SU-DHL-6 (cell line): ENCODE measurements around the gene SLC4A5.

Experiments used
- H2AFZ ChIP-seq: fragments of 200-600 bp; sonication (generic); 2 replicates; pipeline ENCODE4 v1.6.1; 2014; ENCODE audit warnings: low read depth, mild to moderate bottlenecking, moderate library complexity, mixed read lengths, antibody characterized with exemption, low read length; ENCODE audit not compliant: severe bottlenecking
- H3F3A ChIP-seq: fragments of 200-600 bp; shearing (Covaris generic); 2 replicates; pipeline ENCODE4 v1.6.0; 2016; ENCODE audit warnings: antibody characterized with exemption, mild to moderate bottlenecking; ENCODE audit not compliant: insufficient read depth
- H3K27ac ChIP-seq: fragments of 200-600 bp; sonication (generic); 2 replicates; pipeline ENCODE4 v1.5.1; 2016; ENCODE audit warnings: low read depth, mild to moderate bottlenecking, low read length, moderate library complexity, mixed read lengths
- H3K27me3 ChIP-seq: fragments of 200-600 bp; sonication (generic), shearing (Covaris generic); 2 replicates; pipeline ENCODE4 v1.6.0; 2014; ENCODE audit warnings: mild to moderate bottlenecking, low read length
- H3K36me3 ChIP-seq: fragments of 200-600 bp; sonication (generic); 2 replicates; pipeline ENCODE4 v1.6.1; 2014; ENCODE audit warnings: mild to moderate bottlenecking, low read length, mixed read lengths
- H3K4me2 ChIP-seq: fragments of 300-600, 200-600 bp; shearing (Covaris generic), sonication (generic); 2 replicates; pipeline ENCODE4 v1.6.0; 2014; ENCODE audit warnings: low read length, low read depth, mild to moderate bottlenecking; ENCODE audit not compliant: poor library complexity, severe bottlenecking
- H3K4me3 ChIP-seq: fragments of 200-600 bp; sonication (generic); 2 replicates; pipeline ENCODE4 v1.5.1; 2014; ENCODE audit warnings: antibody characterized with exemption, low read length, mild to moderate bottlenecking, mixed read lengths; ENCODE audit not compliant: insufficient read depth, poor library complexity, severe bottlenecking
- H3K79me2 ChIP-seq: fragments of 200-600 bp; sonication (generic); 2 replicates; pipeline ENCODE4 v1.6.1; 2014; ENCODE audit warnings: mild to moderate bottlenecking, low read length, moderate library complexity; ENCODE audit not compliant: insufficient read depth
- H3K9ac ChIP-seq: fragments of 200-600 bp; sonication (generic); 2 replicates; pipeline ENCODE4 v1.7.0; 2014; ENCODE audit warnings: mild to moderate bottlenecking, low read length
- H3K9me2 ChIP-seq: fragments of 200-600 bp; sonication (generic); replicated peaks from 2 replicates; pipeline ENCODE4 v1.6.1; 2014; ENCODE audit warnings: low read length; ENCODE audit not compliant: insufficient read depth
- H3K9me3 ChIP-seq: fragments of 200-600 bp; sonication (generic); 2 replicates; pipeline ENCODE4 v1.6.1; 2014; ENCODE audit warnings: low read length, mixed read lengths; ENCODE audit not compliant: insufficient read depth
- H4K20me1 ChIP-seq: fragments of 200-600 bp; sonication (generic); 2 replicates; pipeline ENCODE4 v1.6.1; 2014; ENCODE audit warnings: low read depth, mild to moderate bottlenecking, antibody characterized with exemption, low read length, moderate library complexity, mixed read lengths
- EZH2phosphoT487 ChIP-seq: fragments of 200-600 bp; sonication (generic), shearing (Covaris generic); conservative IDR thresholded peaks from 2 replicates; pipeline ENCODE4 v1.6.1; 2018; ENCODE audit warnings: mild to moderate bottlenecking, antibody characterized with exemption, low read length, moderate library complexity, mixed read lengths
- TF ChIP-seq, protein P1 (sequence below): fragments of 200-600 bp; sonication (generic); IDR thresholded peaks from one replicate; pipeline ENCODE4 v1.5.1; 2017; ENCODE audit warnings: antibody characterized with exemption, mild to moderate bottlenecking, low read length, moderate library complexity; ENCODE audit not compliant: insufficient read depth, poor library complexity, severe bottlenecking

SLC4A5 gene

GRCh38 chr2:74304332-74305148 is 38.7 kb downstream of the SLC4A5 start:
- TF ChIP-seq, protein P1, sequence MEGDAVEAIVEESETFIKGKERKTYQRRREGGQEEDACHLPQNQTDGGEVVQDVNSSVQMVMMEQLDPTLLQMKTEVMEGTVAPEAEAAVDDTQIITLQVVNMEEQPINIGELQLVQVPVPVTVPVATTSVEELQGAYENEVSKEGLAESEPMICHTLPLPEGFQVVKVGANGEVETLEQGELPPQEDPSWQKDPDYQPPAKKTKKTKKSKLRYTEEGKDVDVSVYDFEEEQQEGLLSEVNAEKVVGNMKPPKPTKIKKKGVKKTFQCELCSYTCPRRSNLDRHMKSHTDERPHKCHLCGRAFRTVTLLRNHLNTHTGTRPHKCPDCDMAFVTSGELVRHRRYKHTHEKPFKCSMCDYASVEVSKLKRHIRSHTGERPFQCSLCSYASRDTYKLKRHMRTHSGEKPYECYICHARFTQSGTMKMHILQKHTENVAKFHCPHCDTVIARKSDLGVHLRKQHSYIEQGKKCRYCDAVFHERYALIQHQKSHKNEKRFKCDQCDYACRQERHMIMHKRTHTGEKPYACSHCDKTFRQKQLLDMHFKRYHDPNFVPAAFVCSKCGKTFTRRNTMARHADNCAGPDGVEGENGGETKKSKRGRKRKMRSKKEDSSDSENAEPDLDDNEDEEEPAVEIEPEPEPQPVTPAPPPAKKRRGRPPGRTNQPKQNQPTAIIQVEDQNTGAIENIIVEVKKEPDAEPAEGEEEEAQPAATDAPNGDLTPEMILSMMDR = no peak
- no peak for TF ChIP-seq EZH2phosphoT487
- Histone ChIP-seq H3K36me3 (no peaks in the 10 kb centered on the region), H3K9me3 (no peaks in the 10 kb centered on the region), H2AFZ (no peak overlapping the region), H3K4me3 (no peak overlapping the region), H3F3A (no peaks in the 10 kb centered on the region), H3K27me3 (no peaks in the 10 kb centered on the region), H3K4me2 (no peak overlapping the region), H3K9ac (no peak overlapping the region), H4K20me1 (no peaks in the 10 kb centered on the region), H3K79me2 (no peaks in the 10 kb centered on the region), H3K27ac (no peak overlapping the region), H3K9me2 (no peaks in the 10 kb centered on the region)

DNA sequence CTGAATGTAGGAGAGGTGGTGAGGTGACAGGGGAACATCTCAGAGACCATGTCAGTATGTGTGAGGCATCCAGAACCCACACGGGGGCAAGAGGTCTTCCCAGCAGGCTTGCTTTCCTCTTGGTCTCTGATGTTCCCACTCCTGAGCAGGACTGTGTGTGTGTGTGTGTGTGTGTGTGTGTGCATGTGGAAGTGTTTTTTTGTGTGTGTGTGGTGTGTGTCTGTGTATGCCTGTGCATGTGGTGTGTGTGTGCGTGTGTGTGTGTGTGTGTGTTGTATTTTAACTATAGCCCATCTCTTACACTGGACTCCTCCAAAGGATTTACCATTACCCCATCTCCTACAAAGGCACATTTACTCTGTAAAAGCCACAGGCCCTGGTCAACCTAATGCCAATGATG is 40.4 kb downstream of the SLC4A5 start:
- no peaks in the 10 kb centered on the region for H4K20me1 ChIP-seq
- no peak overlapping the region for H2AFZ ChIP-seq
- no peaks in the 10 kb centered on the region for H3K79me2 ChIP-seq

GRCh38 chr2:74301262-74301661 is 42.0 kb downstream of the SLC4A5 start:
- Histone ChIP-seq H3F3A (no peaks in the 10 kb centered on the region), H4K20me1 (no peaks in the 10 kb centered on the region), H2AFZ (no peak overlapping the region), H3K9ac (no peak overlapping the region), H3K27ac (no peak overlapping the region), H3K9me2 (no peaks in the 10 kb centered on the region), H3K4me3 (no peak overlapping the region), H3K4me2 (no peak overlapping the region), H3K27me3 (0 out of 2 replicates have a peak, but pooled peaks cover 2% of the 10 kb centered on the region), H3K79me2 (no peaks in the 10 kb centered on the region), H3K9me3 (no peaks in the 10 kb centered on the region), H3K36me3 (no peaks in the 10 kb centered on the region)
- no peak for TF ChIP-seq EZH2phosphoT487
- TF ChIP-seq, protein P1 = no peak

More for the DNA sequence above, 40.4 kb downstream of the SLC4A5 start:
- Histone ChIP-seq H3K27me3 (no peaks in the 10 kb centered on the region), H3K9ac (no peak overlapping the region), H3F3A (no peaks in the 10 kb centered on the region), H3K27ac (no peak overlapping the region), H3K4me2 (no peak overlapping the region), H3K36me3 (no peaks in the 10 kb centered on the region), H3K9me3 (no peaks in the 10 kb centered on the region), H3K9me2 (no peaks in the 10 kb centered on the region), H3K4me3 (no peak overlapping the region)
- TF ChIP-seq EZH2phosphoT487 = no peak
- TF ChIP-seq, protein P1 = no peak
